PC-9 (cell line): ENCODE results near the gene EIF5. TPM values are rescaled to one million over a fixed set of nuclear protein-coding genes. Genes with fewer than 3 reads are reported as not detected.

ENCODE experiments used
- BruUV-seq: library from RNA; stranded (reverse); fragments of 400-500 nt; replicated peaks from 2 replicates; lab custom pipeline; 2021; lab: Mats Ljungman, UMichigan
- CTCF ChIA-PET: fragments of 300-600 bp; sonication (Branson Sonifier 250); formaldehyde crosslinking; loops from one replicate; lab custom pipeline; 2022; ENCODE audit warnings: antibody characterized with exemption; lab: Charles Lee
- POLR2A ChIA-PET: fragments of 300-600 bp; sonication (Branson Sonifier 250); formaldehyde crosslinking; loops from one replicate; lab custom pipeline; 2022; ENCODE audit warnings: antibody characterized with exemption; ENCODE audit not compliant: unreplicated experiment; lab: Charles Lee
- DNase-seq, 2 experiments: peaks; one replicate each; pipeline versions ENCODE4 v3.0.0 to v3.0.0-alpha.2; 2015 to 2022; ENCODE audit warnings: mixed read lengths in 1 of 2
- H2AFZ ChIP-seq: fragments of 200-600 bp; sonication (generic); 2 replicates; pipeline ENCODE4 v1.8.1; 2017; ENCODE audit warnings: antibody characterized with exemption
- H3F3A ChIP-seq: fragments of 200-600 bp; sonication (generic); 2 replicates; pipeline ENCODE4 v1.8.1; 2017; ENCODE audit warnings: antibody characterized with exemption, mild to moderate bottlenecking, low read depth; ENCODE audit not compliant: insufficient read depth
- H3K27ac ChIP-seq: fragments of 200-600 bp; sonication (generic); 2 replicates; pipeline ENCODE4 v1.6.1; 2016; ENCODE audit warnings: mixed run types
- H3K27me3 ChIP-seq: fragments of 200-600 bp; sonication (generic); 2 replicates; pipeline ENCODE4 v1.6.1; 2016; ENCODE audit warnings: low read depth, mixed run types; ENCODE audit not compliant: insufficient read depth
- H3K36me3 ChIP-seq: fragments of 200-600 bp; sonication (generic); 2 replicates; pipeline ENCODE4 v1.6.1; 2016; ENCODE audit warnings: low read depth, mixed run types
- H3K4me1 ChIP-seq: fragments of 200-600 bp; sonication (generic); replicated peaks from 2 replicates; pipeline ENCODE4 v1.6.1; 2016; ENCODE audit warnings: mixed run types; ENCODE audit not compliant: insufficient read depth
- H3K4me2 ChIP-seq: fragments of 200-600 bp; sonication (generic); 2 replicates; pipeline ENCODE4 v1.6.1; 2017; ENCODE audit warnings: mixed run types
- H3K4me3 ChIP-seq: fragments of 200-600 bp; sonication (generic); 2 replicates; pipeline ENCODE4 v1.6.1; 2016; ENCODE audit warnings: mixed run types
- H3K79me2 ChIP-seq: fragments of 200-600 bp; sonication (generic); 2 replicates; pipeline ENCODE4 v1.6.1; 2017; ENCODE audit warnings: low read depth, mixed run types
- H3K9me2 ChIP-seq: fragments of 200-600 bp; sonication (generic); 2 replicates; pipeline ENCODE4 v1.8.1; 2017; ENCODE audit warnings: mild to moderate bottlenecking; ENCODE audit not compliant: insufficient read depth
- H3K9me3 ChIP-seq: fragments of 200-600 bp; sonication (generic); 2 replicates; pipeline ENCODE4 v1.8.1; 2016; ENCODE audit warnings: low read depth; ENCODE audit not compliant: insufficient read depth
- H4K20me1 ChIP-seq: fragments of 200-600 bp; sonication (generic); 2 replicates; pipeline ENCODE4 v1.8.1; 2017; ENCODE audit not compliant: insufficient read depth
- CTCF ChIP-seq: fragments of 200-600 bp; sonication (generic); conservative IDR thresholded peaks from 2 replicates; pipeline ENCODE4 v1.6.1; 2017; ENCODE audit warnings: mixed run types, antibody characterized with exemption, mild to moderate bottlenecking, moderate library complexity
- EZH2 ChIP-seq: fragments of 200-600 bp; sonication (generic); IDR thresholded peaks from 2 replicates; pipeline ENCODE4 v1.8.0; 2017; ENCODE audit warnings: antibody characterized with exemption, low read depth
- intact Hi-C: fragments of 100-400 bp; cut with micrococcal nuclease; formaldehyde crosslinking; loops from one replicate; pipeline ENCODE4 v1.10.0; 2022; ENCODE audit not compliant: unreplicated experiment
- total RNA-seq: library from RNA; stranded (reverse); gene quantifications from 2 replicates; pipeline ENCODE4 v1.2.3, GENCODE V29; 2021

EIF5 gene
- total RNA-seq, 1 experiment from 2014 or later, result 330 TPM

GRCh38 chr14:103343164-103343879 is 9.3 kb downstream of the EIF5 start:
- no TSS peak for BruUV-seq
- H3K9me3 ChIP-seq, result no peaks in the 10 kb centered on the region
- TF ChIP-seq CTCF (no peak), EZH2 (no peak)
- no peak for DNase-seq
- H3K36me3 ChIP-seq, result peaks cover 64% of the 10 kb centered on the region
- H3K4me1 ChIP-seq, result peaks cover 3% of the 10 kb centered on the region; the same call in 1 of the 2 replicates
- no peak overlapping the region for H3K4me2 ChIP-seq
- ChIA-PET POLR2A (interaction anchor here (0.6 to 0.8 kb wide), 3 partner anchors 12 to 172 kb away, joined by 3 to 8 read pairs (median 8); no protein-coding TSS in a partner anchor), CTCF (interaction anchor here (0.5 kb wide), 1 partner anchor 48 kb away, joined by 7 read pairs; no protein-coding TSS in a partner anchor)
- peaks cover 72% of the 10 kb centered on the region for H4K20me1 ChIP-seq
- H2AFZ ChIP-seq, result no peak overlapping the region
- intact Hi-C loops, result no loop called here
- H3K4me3 ChIP-seq, result no peak overlapping the region
- H3K9me2 ChIP-seq, result no peaks in the 10 kb centered on the region
- H3K27ac ChIP-seq, result 0 out of 2 replicates have a peak overlapping the region, but pooled peaks have one; percentile 5
- H3K79me2 ChIP-seq, result peaks cover 29% of the 10 kb centered on the region
- H3K27me3 ChIP-seq, result no peaks in the 10 kb centered on the region
- peaks cover 99% of the 10 kb centered on the region for H3F3A ChIP-seq

GRCh38 chr14:103343905-103344797 is 10.1 kb downstream of the EIF5 start:
- intact Hi-C loops, result no loop called here
- no peak for DNase-seq
- no TSS peak for BruUV-seq
- Histone ChIP-seq H3K9me3 (no peaks in the 10 kb centered on the region), H3K27me3 (no peaks in the 10 kb centered on the region), H2AFZ (no peak overlapping the region), H3K27ac (peak overlapping the region; percentile 5; the same call in 1 of the 2 replicates), H3K9me2 (no peaks in the 10 kb centered on the region), H3K36me3 (peaks cover 56% of the 10 kb centered on the region), H3K4me1 (peaks cover 6% of the 10 kb centered on the region; the same call in 1 of the 2 replicates), H3K79me2 (peaks cover 21% of the 10 kb centered on the region), H3K4me2 (no peak overlapping the region), H3K4me3 (no peak overlapping the region), H4K20me1 (peaks cover 64% of the 10 kb centered on the region), H3F3A (peaks cover 99% of the 10 kb centered on the region)
- POLR2A ChIA-PET, result interaction anchor here (0.5 to 0.6 kb wide), 3 partner anchors 28 to 623 kb away, joined by 4 to 15 read pairs (median 5); no protein-coding TSS in a partner anchor
- CTCF ChIA-PET, result interaction anchor here (0.5 kb wide), 1 partner anchor 47 kb away, joined by 7 read pairs; no protein-coding TSS in a partner anchor
- TF ChIP-seq EZH2 (no peak), CTCF (no peak)

GRCh38 chr14:103346286-103346685 is 12.2 kb downstream of the EIF5 start:
- no peak overlapping the region for H3K4me2 ChIP-seq
- H2AFZ ChIP-seq, result no peak overlapping the region
- no peaks in the 10 kb centered on the region for H3K27me3 ChIP-seq
- ChIA-PET POLR2A (interaction anchor here (0.5 to 0.7 kb wide), 3 partner anchors 16 to 185 kb away, joined by 5 to 23 read pairs (median 6); no protein-coding TSS in a partner anchor), CTCF (interaction anchor here (0.6 kb wide), 1 partner anchor 707 kb away, joined by 7 read pairs; no protein-coding TSS in a partner anchor)
- H3K4me1 ChIP-seq, result peaks cover 6% of the 10 kb centered on the region; the same call in 1 of the 2 replicates
- no peak for TF ChIP-seq CTCF
- TF ChIP-seq EZH2, result no peak
- H3K4me3 ChIP-seq, result no peak overlapping the region
- peaks cover 35% of the 10 kb centered on the region for H3K36me3 ChIP-seq
- peaks cover 79% of the 10 kb centered on the region for H3F3A ChIP-seq
- DNase-seq, result no peak
- BruUV-seq, result no TSS peak
- H4K20me1 ChIP-seq, result peaks cover 42% of the 10 kb centered on the region
- intact Hi-C loops, result no loop called here
- no peaks in the 10 kb centered on the region for H3K9me2 ChIP-seq
- H3K79me2 ChIP-seq, result 0 out of 2 replicates have a peak, but pooled peaks cover 4% of the 10 kb centered on the region
- H3K9me3 ChIP-seq, result no peaks in the 10 kb centered on the region
- peak overlapping the region; percentile 18 for H3K27ac ChIP-seq
